Glutamatergic neuron (in vitro differentiated cells): ENCODE results near the gene SNRNP27. TPM values are rescaled to one million over a fixed set of nuclear protein-coding genes. Genes with fewer than 3 reads are reported as not detected.

Source experiments
- DNase-seq: peaks from one replicate; pipeline ENCODE4 v3.0.0; 2022
- H3K27ac Mint-ChIP-seq: one replicate; pipeline ENCODE4 v1.8.0; 2020; ENCODE audit warnings: mild to moderate bottlenecking, mixed read lengths, inconsistent platforms; ENCODE audit not compliant: unreplicated experiment
- H3K27me3 Mint-ChIP-seq: one replicate; pipeline ENCODE4 v1.8.0; 2020; ENCODE audit warnings: mild to moderate bottlenecking, moderate library complexity, mixed read lengths, inconsistent platforms; ENCODE audit not compliant: unreplicated experiment
- H3K36me3 Mint-ChIP-seq: one replicate; pipeline ENCODE4 v1.8.0; 2020; ENCODE audit warnings: mild to moderate bottlenecking, mixed read lengths, inconsistent platforms; ENCODE audit not compliant: unreplicated experiment
- H3K4me1 Mint-ChIP-seq: one replicate; pipeline ENCODE4 v1.8.0; 2020; ENCODE audit warnings: mild to moderate bottlenecking, low read depth, mixed read lengths, inconsistent platforms; ENCODE audit not compliant: unreplicated experiment
- H3K4me3 Mint-ChIP-seq: one replicate; pipeline ENCODE4 v1.8.0; 2020; ENCODE audit warnings: mild to moderate bottlenecking, mixed read lengths, inconsistent platforms; ENCODE audit not compliant: unreplicated experiment
- H3K9me3 Mint-ChIP-seq: one replicate; pipeline ENCODE4 v1.8.0; 2020; ENCODE audit warnings: mild to moderate bottlenecking, moderate library complexity, mixed read lengths, inconsistent platforms; ENCODE audit not compliant: unreplicated experiment
- total RNA-seq: library from RNA; stranded (reverse); fragmentation: NEBNext Ultra II Directional; extraction: Animal tissue kit (Norgen Biotek cat#: 25700); gene quantifications from one replicate; pipeline ENCODE4 v1.2.1, GENCODE V29; 2021; ENCODE audit not compliant: unreplicated experiment
- TF ChIP-seq, protein P1 (sequence below): fragments of 200-600 bp; sonication (generic); IDR thresholded peaks from one replicate; pipeline ENCODE4 v1.5.0; 2021; ENCODE audit not compliant: partially characterized antibody, unreplicated experiment

Gene SNRNP27
- total RNA-seq, 1 donor from 2014 or later, result 93.7 TPM

GRCh38 chr2:69917852-69918251, 24.1 kb downstream of the SNRNP27 start:
- H3K4me3 Mint-ChIP-seq, result no peak overlapping the region
- peaks cover 5% of the 10 kb centered on the region for H3K9me3 Mint-ChIP-seq
- peaks cover 5% of the 10 kb centered on the region for H3K27me3 Mint-ChIP-seq
- H3K4me1 Mint-ChIP-seq, result no peaks in the 10 kb centered on the region
- DNase-seq, result no peak
- TF ChIP-seq, protein P1, sequence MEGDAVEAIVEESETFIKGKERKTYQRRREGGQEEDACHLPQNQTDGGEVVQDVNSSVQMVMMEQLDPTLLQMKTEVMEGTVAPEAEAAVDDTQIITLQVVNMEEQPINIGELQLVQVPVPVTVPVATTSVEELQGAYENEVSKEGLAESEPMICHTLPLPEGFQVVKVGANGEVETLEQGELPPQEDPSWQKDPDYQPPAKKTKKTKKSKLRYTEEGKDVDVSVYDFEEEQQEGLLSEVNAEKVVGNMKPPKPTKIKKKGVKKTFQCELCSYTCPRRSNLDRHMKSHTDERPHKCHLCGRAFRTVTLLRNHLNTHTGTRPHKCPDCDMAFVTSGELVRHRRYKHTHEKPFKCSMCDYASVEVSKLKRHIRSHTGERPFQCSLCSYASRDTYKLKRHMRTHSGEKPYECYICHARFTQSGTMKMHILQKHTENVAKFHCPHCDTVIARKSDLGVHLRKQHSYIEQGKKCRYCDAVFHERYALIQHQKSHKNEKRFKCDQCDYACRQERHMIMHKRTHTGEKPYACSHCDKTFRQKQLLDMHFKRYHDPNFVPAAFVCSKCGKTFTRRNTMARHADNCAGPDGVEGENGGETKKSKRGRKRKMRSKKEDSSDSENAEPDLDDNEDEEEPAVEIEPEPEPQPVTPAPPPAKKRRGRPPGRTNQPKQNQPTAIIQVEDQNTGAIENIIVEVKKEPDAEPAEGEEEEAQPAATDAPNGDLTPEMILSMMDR, result no peak
- no peaks in the 10 kb centered on the region for H3K36me3 Mint-ChIP-seq
- no peak overlapping the region for H3K27ac Mint-ChIP-seq

DNA sequence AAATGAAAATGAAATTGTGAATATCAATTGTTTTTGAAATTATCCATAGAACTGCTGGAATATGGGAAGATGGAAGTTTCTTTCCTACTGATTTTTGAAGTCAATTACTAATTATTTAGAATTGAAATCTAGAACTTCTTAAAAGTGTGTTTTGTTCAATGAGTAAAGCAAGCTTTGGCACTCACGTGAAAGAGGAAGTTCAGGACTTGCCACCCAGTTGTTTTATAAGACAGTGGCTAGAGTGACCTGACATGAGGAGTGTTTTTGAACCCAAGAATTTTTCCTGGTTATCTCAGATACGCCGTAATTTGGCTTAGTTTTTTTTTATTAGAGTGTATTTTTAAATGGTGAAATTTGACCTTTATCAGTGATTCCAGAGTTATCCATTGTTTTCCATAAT, 24.6 kb downstream of the SNRNP27 start:
- Mint-ChIP-seq H3K9me3 (peaks cover 5% of the 10 kb centered on the region), H3K4me1 (no peaks in the 10 kb centered on the region), H3K27ac (no peak overlapping the region), H3K27me3 (peaks cover 5% of the 10 kb centered on the region), H3K4me3 (no peak overlapping the region), H3K36me3 (no peaks in the 10 kb centered on the region)
- TF ChIP-seq, protein P1, result no peak
- no peak for DNase-seq

GRCh38 chr2:69923116-69923515, 29.4 kb downstream of the SNRNP27 start:
- no peaks in the 10 kb centered on the region for H3K27me3 Mint-ChIP-seq
- DNase-seq, result no peak
- H3K36me3 Mint-ChIP-seq, result no peaks in the 10 kb centered on the region
- H3K9me3 Mint-ChIP-seq, result no peaks in the 10 kb centered on the region
- no peak overlapping the region for H3K27ac Mint-ChIP-seq
- no peak overlapping the region for H3K4me3 Mint-ChIP-seq
- no peaks in the 10 kb centered on the region for H3K4me1 Mint-ChIP-seq
- TF ChIP-seq, protein P1, result no peak

DNA sequence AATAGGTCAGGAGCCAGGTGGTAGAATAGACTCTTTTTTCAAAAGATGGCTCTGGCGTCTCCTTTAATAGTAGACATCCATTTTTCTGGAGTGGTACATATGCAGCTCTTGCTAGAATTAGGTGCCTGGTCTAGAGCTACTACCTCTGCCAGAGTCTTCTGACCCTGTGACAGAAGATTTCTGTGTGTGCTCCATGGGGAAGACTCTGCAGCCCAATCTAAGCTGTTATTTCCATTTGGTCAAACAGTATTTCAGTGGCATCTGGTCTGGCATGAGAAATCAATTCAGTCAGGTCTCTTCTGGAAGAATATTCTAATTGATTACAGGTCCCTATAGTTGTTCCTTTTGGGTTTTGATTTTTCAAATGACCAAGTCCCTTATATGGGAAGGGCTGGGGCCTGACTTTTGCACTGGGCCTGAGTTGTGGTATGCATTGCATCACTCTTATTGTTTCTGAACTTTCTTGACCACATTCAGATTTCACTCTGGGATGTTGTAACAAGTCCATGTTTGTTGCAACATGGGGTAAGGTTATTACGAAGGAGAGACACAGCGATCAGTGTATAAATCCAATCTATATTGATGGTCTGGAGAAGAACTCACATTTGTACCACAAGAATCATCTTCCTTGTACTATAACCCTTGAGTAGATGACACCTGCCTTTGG, 33.2 kb downstream of the SNRNP27 start:
- Mint-ChIP-seq H3K9me3 (no peaks in the 10 kb centered on the region), H3K27ac (no peak overlapping the region), H3K27me3 (no peaks in the 10 kb centered on the region), H3K4me3 (no peak overlapping the region), H3K4me1 (no peaks in the 10 kb centered on the region), H3K36me3 (no peaks in the 10 kb centered on the region)
- TF ChIP-seq, protein P1, result no peak
- no peak for DNase-seq

GRCh38 chr2:69931832-69932595, 38.3 kb downstream of the SNRNP27 start:
- no peaks in the 10 kb centered on the region for H3K4me1 Mint-ChIP-seq
- no peak overlapping the region for H3K27ac Mint-ChIP-seq
- no peaks in the 10 kb centered on the region for H3K9me3 Mint-ChIP-seq
- peaks cover 9% of the 10 kb centered on the region for H3K36me3 Mint-ChIP-seq
- DNase-seq, result no peak
- H3K27me3 Mint-ChIP-seq, result no peaks in the 10 kb centered on the region
- H3K4me3 Mint-ChIP-seq, result no peak overlapping the region
- TF ChIP-seq, protein P1, result no peak
